Prostate gland (tissue), 2 donors: Measurements from ENCODE around the gene SLC28A1.

Experiments used
- CTCF ChIP-seq, 4 experiments: fragments of 200-600 bp in 2 of 4; fragments of 450-650 bp in 2 of 4; sonication (generic) in 2 of 4; IDR thresholded peaks; 1 replicate in 3 of 4; 2 replicates in 1 of 4; pipeline ENCODE4 v1.5.1; 2016 to 2019; ENCODE audit warnings: antibody characterized with exemption in 4 of 4, mild to moderate bottlenecking in 2 of 4, moderate library complexity in 2 of 4
- POLR2A ChIP-seq: fragments of 450-650 bp; IDR thresholded peaks from one replicate; pipeline ENCODE4 v1.6.1; 2016; ENCODE audit warnings: antibody characterized with exemption, mild to moderate bottlenecking
- POLR2AphosphoS5 ChIP-seq: sonication (generic); formaldehyde crosslinking; IDR thresholded peaks from one replicate; pipeline ENCODE4 v1.6.1; 2017; ENCODE audit warnings: antibody characterized with exemption

DNA sequence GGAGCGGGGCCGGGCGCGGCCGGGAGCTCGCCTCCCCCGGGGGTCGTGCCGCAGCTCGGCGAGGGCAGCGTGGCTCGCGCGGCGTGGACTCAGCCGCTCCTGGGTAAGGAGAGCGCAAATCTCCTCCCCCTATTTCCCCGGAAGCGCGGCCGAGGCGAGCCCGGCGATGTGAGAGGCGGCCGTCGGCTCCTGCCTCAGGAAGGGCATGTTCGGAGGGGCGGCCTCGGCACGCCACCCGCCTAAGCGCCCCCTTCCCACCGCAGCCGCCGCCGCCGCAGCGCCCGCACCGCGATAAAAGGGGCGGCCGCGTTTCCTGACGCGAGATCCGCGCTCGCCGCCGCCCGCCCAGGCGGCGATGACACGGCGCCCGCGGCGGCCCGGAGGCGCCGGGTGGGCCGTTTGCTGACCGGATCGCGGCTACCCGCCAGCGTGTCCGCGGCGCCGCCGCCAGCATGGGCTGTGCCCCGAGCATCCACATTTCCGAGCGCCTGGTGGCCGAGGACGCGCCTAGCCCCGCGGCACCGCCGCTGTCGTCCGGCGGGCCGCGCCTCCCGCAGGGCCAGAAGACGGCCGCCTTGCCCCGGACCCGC lies 97.3 kb downstream of the SLC28A1 start, which contains the start of gene PDE8A:
- TF ChIP-seq CTCF (IDR thresholded peaks at IDR 0.05) (peak in 1 of 4 experiments; percentile 19), POLR2A (no peak), POLR2AphosphoS5 (no peak)
